Fibroblast of upper back skin (primary cell): ENCODE results near the gene SCUBE2.
"Not testable (repeated sequence)": the region's sequence is repeated elsewhere in the genome, so short reads cannot be mapped to it uniquely, and the experiment has no call there.

Experiments
- DNase-seq: peaks from one replicate; pipeline ENCODE4 v3.0.0-alpha.2; 2013

The SCUBE2 gene

DNA sequence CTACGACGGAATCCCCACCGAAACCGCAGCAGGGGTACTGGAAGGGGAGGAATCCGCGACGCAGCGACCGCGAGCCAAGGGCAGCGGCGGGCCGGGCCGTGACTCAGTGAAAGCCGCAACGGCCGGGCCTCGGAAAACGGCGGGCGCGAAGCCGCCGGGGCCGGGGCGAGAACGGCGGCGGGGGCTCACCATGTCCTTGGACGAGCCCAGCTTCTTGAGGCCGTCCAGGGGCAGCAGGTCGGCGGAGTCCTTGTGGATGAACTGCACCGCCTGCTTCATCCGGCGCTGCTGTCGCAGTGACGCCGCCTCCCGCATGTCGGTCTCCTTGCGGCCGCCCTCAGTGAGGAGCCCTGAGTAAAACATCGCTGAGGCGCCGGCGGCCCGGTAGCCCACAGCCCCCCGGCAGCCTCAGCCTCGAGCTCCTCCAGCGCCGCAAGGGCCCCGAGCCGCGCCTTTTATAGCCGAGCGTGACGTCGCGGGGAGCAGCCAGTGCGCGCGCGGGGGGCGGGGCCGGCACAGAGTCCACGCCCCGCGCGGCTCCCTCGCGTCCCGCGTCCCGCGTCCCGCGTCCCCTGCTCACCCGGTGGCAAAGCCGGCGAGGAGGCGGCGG is 87.7 kb downstream of the SCUBE2 start, which contains the start of gene NRIP3:
Gene NRIP3 (minus strand): TSS at position 429 of the 610 bp plus-strand sequence. CDS start 66 bp downstream, at position 363.
- peak; percentile 68 for DNase-seq

- no peak for DNase-seq
These were observed 88.4 kb downstream of the SCUBE2 start for GRCh38 chr11:9002920-9003572.

DNA sequence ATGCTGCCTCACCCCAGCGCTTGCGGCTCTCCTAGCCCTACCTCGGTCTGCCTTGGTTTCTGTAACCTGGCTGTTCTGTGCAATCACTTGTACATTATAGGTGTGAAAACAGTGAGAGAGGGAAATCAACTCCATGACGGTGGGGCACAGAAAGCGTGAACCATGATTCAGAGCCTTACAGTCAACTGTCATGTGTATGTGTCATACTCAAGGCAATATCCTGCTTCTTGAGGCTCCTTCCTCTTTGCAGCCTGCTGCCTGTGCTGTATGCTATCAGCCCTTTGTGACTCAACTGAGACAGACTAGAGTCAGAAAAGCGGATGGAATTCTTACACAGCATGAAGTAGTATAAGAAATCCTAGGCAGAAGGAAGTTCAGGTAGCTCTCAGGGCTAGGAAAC is 89.7 kb downstream of the SCUBE2 start:
- peak; percentile 85 for DNase-seq

DNA sequence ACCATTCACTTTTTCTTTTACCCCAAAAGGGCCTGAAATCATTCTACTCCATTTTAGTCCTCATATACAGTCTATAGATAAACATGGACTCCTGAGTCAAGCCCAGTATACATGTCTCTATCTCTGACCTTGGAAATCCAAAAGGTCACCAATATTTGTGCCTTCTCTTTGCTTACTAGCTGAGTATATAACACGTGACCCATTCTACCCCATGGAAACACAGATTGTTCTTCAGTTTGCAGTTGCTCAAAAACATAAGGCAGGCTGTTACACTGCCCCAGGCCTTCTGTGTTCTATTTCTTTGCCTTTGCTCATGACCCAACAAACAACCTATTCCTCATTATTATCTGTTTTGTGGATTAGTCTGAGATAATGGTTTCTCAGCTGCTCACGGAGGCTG is 93.4 kb downstream of the SCUBE2 start:
- DNase-seq, result no peak

DNA sequence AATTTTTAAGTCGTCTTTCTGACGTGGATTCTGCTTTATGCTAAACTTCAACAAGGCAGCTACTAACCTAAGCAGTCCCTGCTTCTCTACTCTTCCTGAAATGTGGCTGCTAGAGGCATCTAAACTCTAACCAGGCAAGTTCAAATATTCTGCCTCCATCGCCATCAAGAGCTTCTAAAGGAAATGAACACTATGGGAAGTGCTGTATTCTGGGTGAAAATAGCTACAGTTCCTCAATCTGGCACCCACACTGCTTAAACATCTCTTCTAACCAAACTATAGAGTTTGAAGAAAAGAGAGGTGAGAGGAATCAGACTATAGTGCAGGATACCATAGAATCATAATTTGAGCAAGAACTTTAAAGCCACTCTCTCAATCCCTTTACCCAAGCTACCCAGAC is 93.9 kb downstream of the SCUBE2 start:
- DNase-seq, result no peak

DNA sequence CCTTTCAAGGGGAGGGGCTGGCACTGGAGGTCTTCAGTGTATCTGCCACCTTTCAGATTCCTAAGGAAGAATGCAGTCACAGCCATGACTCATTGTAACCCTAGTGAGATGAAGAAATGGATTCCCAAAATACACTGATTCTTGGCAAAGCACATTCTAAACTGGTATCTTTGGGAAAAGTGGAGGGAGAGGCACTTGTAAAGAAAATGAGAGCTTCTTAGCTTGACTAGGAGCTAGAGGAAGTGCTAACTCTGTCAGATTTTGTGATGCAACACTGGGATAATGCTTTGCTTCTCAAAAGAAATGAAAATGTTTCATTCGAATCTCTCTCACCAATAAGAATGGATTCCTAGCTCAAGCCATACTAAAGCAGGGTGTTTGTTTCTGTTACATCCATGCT is 101.9 kb downstream of the SCUBE2 start:
- DNase-seq, result peak; percentile 67

GRCh38 chr11:8988329-8989234 is 102.8 kb downstream of the SCUBE2 start:
- DNase-seq, result peak; percentile 48

DNA sequence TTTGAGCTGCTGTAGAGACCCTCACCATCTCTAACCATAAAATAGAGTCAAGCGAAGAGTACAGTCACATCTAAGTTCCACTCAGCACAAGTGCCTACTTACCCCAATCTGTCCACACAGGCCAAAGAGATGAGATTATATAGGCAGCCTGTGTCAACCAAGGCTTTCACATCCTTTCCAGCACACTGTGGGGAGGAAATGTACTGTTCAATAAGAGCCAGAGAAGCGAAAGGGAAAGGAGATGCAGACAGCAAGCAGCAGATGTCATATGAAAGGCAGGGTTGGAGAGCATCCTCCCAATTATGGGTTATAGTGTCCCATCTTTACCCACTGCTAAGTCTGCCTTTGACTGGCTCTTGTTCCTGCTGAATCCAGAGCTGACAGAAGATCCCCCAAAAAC is 104.0 kb downstream of the SCUBE2 start:
- DNase-seq, result no peak

- not testable (repeated sequence) for DNase-seq
These were observed 104.6 kb downstream of the SCUBE2 start for GRCh38 chr11:8986772-8987171.

DNA sequence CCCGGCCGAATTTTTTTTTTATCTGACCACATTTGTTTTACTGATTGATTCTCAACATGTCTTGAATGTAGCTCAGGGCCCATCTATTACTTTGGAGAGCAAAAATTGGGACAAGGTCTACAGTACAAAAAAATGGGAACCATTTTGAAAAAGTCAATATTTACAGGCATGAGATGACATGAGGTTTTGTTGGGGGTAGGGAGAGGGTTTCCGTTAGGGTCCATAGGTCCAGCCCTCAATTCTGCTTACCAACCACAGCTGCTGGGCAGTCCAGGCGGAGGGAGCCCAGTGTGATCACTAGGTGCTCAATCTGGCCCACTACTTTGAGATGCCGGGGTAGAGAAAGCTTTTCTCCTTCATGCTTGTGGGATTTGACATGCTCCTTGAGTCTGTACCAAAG is 105.9 kb downstream of the SCUBE2 start:
- no peak for DNase-seq

GRCh38 chr11:8983552-8983951 is 107.8 kb downstream of the SCUBE2 start:
- no peak for DNase-seq

- DNase-seq, result no peak
These were observed 110.9 kb downstream of the SCUBE2 start for GRCh38 chr11:8980485-8980884.

DNA sequence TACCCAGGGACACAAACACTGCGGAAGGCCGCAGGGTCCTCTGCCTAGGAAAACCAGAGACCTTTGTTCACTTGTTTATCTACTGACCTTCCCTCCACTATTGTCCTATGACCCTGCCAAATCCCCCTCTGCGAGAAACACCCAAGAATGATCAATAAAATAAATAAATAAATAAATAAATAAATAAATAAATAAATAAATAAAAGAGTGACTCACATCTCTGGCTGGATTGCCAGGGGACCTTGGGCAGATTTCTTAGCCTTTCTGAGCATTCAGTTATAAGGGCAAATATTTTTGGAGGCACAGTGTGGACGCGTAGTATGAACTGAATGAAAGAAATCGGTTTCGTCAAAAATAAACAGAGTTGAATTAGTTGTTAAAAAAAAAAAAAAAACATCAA is 112.0 kb downstream of the SCUBE2 start:
- DNase-seq, result not testable (repeated sequence)

DNA sequence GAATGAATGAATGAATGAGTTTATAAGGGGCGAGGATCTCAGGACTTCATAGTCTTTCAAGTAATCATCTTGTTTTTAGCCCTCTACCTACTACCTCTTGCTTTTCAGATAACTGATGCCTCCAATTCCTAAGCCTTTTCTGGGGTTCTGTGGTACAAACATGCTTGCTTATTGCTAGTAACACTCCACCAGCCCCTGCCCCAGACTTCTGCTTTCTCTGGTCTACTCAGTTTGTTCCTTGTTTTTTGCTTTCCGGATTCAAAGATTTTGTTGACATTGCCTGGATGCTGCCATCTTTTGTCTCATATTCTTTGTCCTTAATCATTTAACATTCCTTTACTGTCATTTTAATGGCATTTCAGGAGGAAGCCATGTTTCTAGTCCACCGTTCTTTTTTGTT is 118.3 kb downstream of the SCUBE2 start:
- no peak for DNase-seq

DNA sequence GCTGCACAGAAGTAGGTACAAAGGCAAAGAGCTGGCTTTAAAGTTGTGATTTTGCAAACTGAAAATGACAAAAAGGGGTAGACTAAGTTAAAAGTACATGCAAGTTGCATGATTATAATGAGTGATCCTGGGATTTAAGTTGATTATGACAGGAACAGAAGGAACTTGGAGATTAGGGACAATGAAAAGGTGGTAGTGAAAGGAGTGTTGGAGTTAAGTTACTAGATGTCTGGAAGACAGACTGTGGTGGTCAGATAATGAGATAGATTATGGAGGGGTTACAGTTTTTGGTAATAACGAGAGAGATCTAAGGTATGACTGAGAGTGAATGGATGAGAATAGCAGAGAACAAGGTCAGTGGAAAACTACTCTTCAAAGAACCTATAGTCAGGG is 119.5 kb downstream of the SCUBE2 start:
- DNase-seq, result no peak

GRCh38 chr11:8971196-8971923 is 120.0 kb downstream of the SCUBE2 start:
- no peak for DNase-seq
